ENCODE measurements around the gene GLYATL2.

GLYATL2 gene

GRCh38 chr11:58796333-58796732, 48.2 kb downstream of the GLYATL2 start:
- no peak for DNase-seq

- DNase-seq: no peak
Observed at GRCh38 chr11:58788355-58789023, 56.0 kb downstream of the GLYATL2 start.

GRCh38 chr11:58787903-58788302, 56.6 kb downstream of the GLYATL2 start:
- DNase-seq: no peak

- no peak for DNase-seq
Observed at GRCh38 chr11:58786693-58787092, 57.8 kb downstream of the GLYATL2 start.

GRCh38 chr11:58784995-58785394, 59.5 kb downstream of the GLYATL2 start:
- DNase-seq: no peak

Data from cerebellar nuclear complex (tissue), 1 donor.